ENCODE results near the gene MAPK1. TPM values are rescaled to one million over a fixed set of nuclear protein-coding genes. Genes with fewer than 3 reads are reported as not detected.
"Not testable (repeated sequence)": the region's sequence is repeated elsewhere in the genome, so short reads cannot be mapped to it uniquely, and the experiment has no call there.

MAPK1 gene
- polyA plus RNA-seq, 12 donors: 94.7 to 154 (median 145) TPM; not detected in 1

- DNase-seq: not testable (repeated sequence)
These were observed 73.7 kb downstream of the MAPK1 start for GRCh38 chr22:21793716-21794115.

- DNase-seq: no peak
These were observed 75.5 kb downstream of the MAPK1 start for GRCh38 chr22:21791635-21792625.

- DNase-seq: not testable (repeated sequence)
These were observed 76.4 kb downstream of the MAPK1 start for GRCh38 chr22:21790849-21791610.

- DNase-seq: no peak
These were observed 77.1 kb downstream of the MAPK1 start for GRCh38 chr22:21790359-21790758.

- not testable (repeated sequence) for DNase-seq
These were observed 79.9 kb downstream of the MAPK1 start for GRCh38 chr22:21787565-21787964.

- no peak for DNase-seq
These were observed 87.2 kb downstream of the MAPK1 start for GRCh38 chr22:21780259-21780658.

GRCh38 chr22:21779444-21779843 lies 88.0 kb downstream of the MAPK1 start:
- no peak for DNase-seq

- DNase-seq: no peak
These were observed 88.6 kb downstream of the MAPK1 start for GRCh38 chr22:21778705-21779363.

- no peak for DNase-seq
These were observed 95.8 kb downstream of the MAPK1 start for GRCh38 chr22:21771631-21771976.

GRCh38 chr22:21768435-21768834 lies 99.0 kb downstream of the MAPK1 start:
- no peak for DNase-seq

GRCh38 chr22:21766691-21767462 lies 100.6 kb downstream of the MAPK1 start:
- DNase-seq: no peak

GRCh38 chr22:21765909-21766529 lies 101.4 kb downstream of the MAPK1 start:
- no peak for DNase-seq

- DNase-seq: no peak
These were observed 103.2 kb downstream of the MAPK1 start for GRCh38 chr22:21764038-21764804.

GRCh38 chr22:21762712-21763581 lies 104.5 kb downstream of the MAPK1 start:
- DNase-seq: no peak

GRCh38 chr22:21761994-21762680 lies 105.3 kb downstream of the MAPK1 start:
- no peak for DNase-seq

- no peak for DNase-seq
These were observed 106.4 kb downstream of the MAPK1 start for GRCh38 chr22:21761086-21761485.

- no peak for DNase-seq
These were observed 106.8 kb downstream of the MAPK1 start for GRCh38 chr22:21760640-21761039.

GRCh38 chr22:21759646-21760376 lies 107.6 kb downstream of the MAPK1 start:
- DNase-seq: no peak
